HG03460 (cell line): ENCODE results near the gene NOD2.

ENCODE experiments used
- ATAC-seq: cut with Tn5 transposase; IDR thresholded peaks from one replicate; pipeline ENCODE4 v1.9.1; 2021; ENCODE audit not compliant: unreplicated experiment

NOD2 gene

DNA sequence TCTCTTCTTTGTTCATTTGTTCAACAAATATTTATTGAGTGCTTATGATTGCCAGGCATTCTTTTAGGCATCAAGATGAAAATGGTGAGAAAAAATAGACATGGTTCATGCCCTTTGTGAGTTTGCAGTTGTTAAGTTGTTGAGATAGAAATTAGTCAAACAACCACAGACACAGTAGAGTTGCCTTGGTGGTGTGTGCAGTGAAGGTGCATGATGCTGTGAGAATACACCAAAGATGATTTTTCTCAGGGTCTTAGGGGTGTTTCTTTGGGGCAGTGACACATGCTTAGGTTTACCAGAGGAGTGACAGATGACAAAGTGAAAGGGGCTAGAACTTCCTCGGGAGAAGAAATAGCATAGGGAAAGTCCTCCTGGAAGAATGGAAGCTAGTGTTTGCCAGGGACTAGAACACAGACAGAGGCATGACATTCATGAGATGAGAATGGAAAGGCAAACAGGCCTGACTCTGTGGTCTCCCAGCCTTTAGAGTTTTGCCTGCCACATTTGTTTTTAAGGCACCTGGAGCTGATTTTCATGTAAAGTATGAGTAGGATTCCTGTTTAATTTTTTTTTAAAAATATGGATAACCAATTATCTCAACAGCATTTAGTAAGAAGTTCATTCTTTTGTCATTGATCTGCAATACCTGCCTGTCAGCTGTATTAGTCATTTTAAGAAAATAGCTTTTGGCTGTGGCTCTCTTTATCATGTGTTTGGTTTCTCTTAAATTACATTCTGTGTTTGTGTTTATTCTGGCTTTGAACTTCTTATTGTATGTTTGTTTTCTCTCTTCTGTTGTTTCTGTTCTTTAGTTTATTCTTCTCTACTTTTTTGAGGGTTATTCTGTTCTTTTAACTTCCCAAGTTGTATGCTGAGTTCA is 85.1 kb downstream of the NOD2 start:
- no peak for ATAC-seq

DNA sequence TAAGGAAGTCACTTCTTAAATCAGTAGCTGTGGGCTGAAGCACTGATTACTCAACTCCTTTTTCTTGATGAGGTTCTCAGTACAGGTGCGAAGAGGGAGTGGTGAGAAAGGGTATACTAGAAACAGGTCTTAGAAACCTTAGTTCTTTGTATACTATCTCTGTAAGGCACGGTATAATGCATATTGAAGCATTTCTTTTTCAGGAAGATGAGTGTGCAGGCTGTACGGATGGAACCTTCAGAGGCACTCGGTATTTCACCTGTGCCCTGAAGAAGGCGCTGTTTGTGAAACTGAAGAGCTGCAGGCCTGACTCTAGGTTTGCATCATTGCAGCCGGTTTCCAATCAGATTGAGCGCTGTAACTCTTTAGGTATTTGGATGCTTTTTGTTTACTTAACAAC is 87.6 kb downstream of the NOD2 start:
- no peak for ATAC-seq

DNA sequence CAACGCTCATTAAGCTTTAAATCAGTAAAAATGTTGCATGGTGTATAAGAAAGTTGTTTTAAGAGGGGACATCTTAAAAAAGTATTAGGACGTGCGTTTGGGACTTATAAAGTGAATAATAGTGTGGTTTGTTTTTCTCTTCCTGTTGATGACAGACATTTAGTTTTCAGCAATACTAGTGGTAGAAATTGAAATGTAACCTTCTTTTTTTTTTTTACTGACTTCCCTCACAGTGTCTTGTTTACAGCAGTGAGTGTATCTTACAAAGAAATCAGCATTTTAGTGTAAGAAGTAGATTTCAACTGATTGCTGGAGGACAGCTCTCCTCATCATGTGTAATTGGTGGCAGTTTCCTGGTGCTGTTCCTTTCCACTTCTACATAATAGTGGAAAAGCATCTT is 88.1 kb downstream of the NOD2 start:
- ATAC-seq, result no peak
